ENCODE data around the gene TNFAIP2.

Gene TNFAIP2

GRCh38 chr14:103135333-103136260 is 12.3 kb downstream of the TNFAIP2 start:
- Mint-ChIP-seq H3K9me3 (no peaks in the 10 kb centered on the region), H3K4me1 (ENCODE audit: low read depth) (peaks cover 64% of the 10 kb centered on the region), H3K4me3 (no peak overlapping the region), H3K27me3 (peaks cover 6% of the 10 kb centered on the region), H3K36me3 (ENCODE audit: low read depth) (peaks cover 66% of the 10 kb centered on the region), H3K27ac (peak overlapping the region; percentile 10)
- intact Hi-C loops (cut with micrococcal nuclease) = no loop called here

GRCh38 chr14:103136388-103137271 is 13.4 kb downstream of the TNFAIP2 start:
- Mint-ChIP-seq H3K4me3 (no peak overlapping the region), H3K36me3 (ENCODE audit: low read depth) (peaks cover 56% of the 10 kb centered on the region), H3K27ac (peak overlapping the region; percentile 10)

GRCh38 chr14:103137689-103138300 is 14.5 kb downstream of the TNFAIP2 start:
- Mint-ChIP-seq H3K4me1 (ENCODE audit: low read depth) (peaks cover 70% of the 10 kb centered on the region), H3K4me3 (peak overlapping the region; percentile 28), H3K27me3 (peaks cover 23% of the 10 kb centered on the region)

More at GRCh38 chr14:103136388-103137271, 13.4 kb downstream of the TNFAIP2 start:
- Mint-ChIP-seq H3K27me3 (peaks cover 14% of the 10 kb centered on the region), H3K9me3 (no peaks in the 10 kb centered on the region), H3K4me1 (ENCODE audit: low read depth) (peaks cover 70% of the 10 kb centered on the region)
- intact Hi-C loops (cut with micrococcal nuclease) = no loop called here

GRCh38 chr14:103138301-103139131 is 15.3 kb downstream of the TNFAIP2 start:
- Mint-ChIP-seq H3K9me3 (no peaks in the 10 kb centered on the region), H3K4me1 (ENCODE audit: low read depth) (peaks cover 69% of the 10 kb centered on the region), H3K27ac (peak overlapping the region; percentile 78), H3K4me3 (peak overlapping the region; percentile 64), H3K36me3 (ENCODE audit: low read depth) (peaks cover 37% of the 10 kb centered on the region), H3K27me3 (peaks cover 30% of the 10 kb centered on the region)
- intact Hi-C loops (cut with micrococcal nuclease) = no loop called here

More at GRCh38 chr14:103137689-103138300, 14.5 kb downstream of the TNFAIP2 start:
- peak overlapping the region; percentile 78 for H3K27ac Mint-ChIP-seq
- no peaks in the 10 kb centered on the region for H3K9me3 Mint-ChIP-seq
- peaks cover 44% of the 10 kb centered on the region for H3K36me3 Mint-ChIP-seq (ENCODE audit: low read depth)
- intact Hi-C loops (cut with micrococcal nuclease) = no loop called here

GRCh38 chr14:103139132-103140025 is 16.1 kb downstream of the TNFAIP2 start:
- H3K4me1 Mint-ChIP-seq (ENCODE audit: low read depth) = peaks cover 61% of the 10 kb centered on the region
- no peaks in the 10 kb centered on the region for H3K9me3 Mint-ChIP-seq
- H3K27ac Mint-ChIP-seq = peak overlapping the region; percentile 78
- H3K4me3 Mint-ChIP-seq = peak overlapping the region; percentile 64
- peaks cover 28% of the 10 kb centered on the region for H3K36me3 Mint-ChIP-seq (ENCODE audit: low read depth)
- H3K27me3 Mint-ChIP-seq = peaks cover 31% of the 10 kb centered on the region
- intact Hi-C loops (cut with micrococcal nuclease) = loop anchor here (2.0 kb wide), 2 partner anchors 35 to 153 kb away; no protein-coding TSS in a partner anchor

GRCh38 chr14:103140316-103141109 is 17.3 kb downstream of the TNFAIP2 start:
- Mint-ChIP-seq H3K27me3 (peaks cover 31% of the 10 kb centered on the region), H3K27ac (no peak overlapping the region), H3K4me1 (ENCODE audit: low read depth) (peaks cover 49% of the 10 kb centered on the region), H3K9me3 (no peaks in the 10 kb centered on the region), H3K36me3 (ENCODE audit: low read depth) (peaks cover 17% of the 10 kb centered on the region), H3K4me3 (no peak overlapping the region)
- intact Hi-C loops (cut with micrococcal nuclease) = loop anchor here (2.0 kb wide), 2 partner anchors 36 to 152 kb away; no protein-coding TSS in a partner anchor

- intact Hi-C loops (cut with micrococcal nuclease) = loop anchor here (2.0 kb wide), 2 partner anchors 36 to 152 kb away; no protein-coding TSS in a partner anchor
- Mint-ChIP-seq H3K4me1 (ENCODE audit: low read depth) (peaks cover 42% of the 10 kb centered on the region), H3K9me3 (no peaks in the 10 kb centered on the region), H3K27me3 (peaks cover 34% of the 10 kb centered on the region), H3K27ac (no peak overlapping the region), H3K4me3 (no peak overlapping the region), H3K36me3 (ENCODE audit: low read depth) (peaks cover 10% of the 10 kb centered on the region)
Observed at GRCh38 chr14:103141117-103141796, 18.0 kb downstream of the TNFAIP2 start.

- Mint-ChIP-seq H3K36me3 (ENCODE audit: low read depth) (peaks cover 2% of the 10 kb centered on the region), H3K4me3 (no peak overlapping the region), H3K27ac (no peak overlapping the region), H3K9me3 (no peaks in the 10 kb centered on the region), H3K4me1 (ENCODE audit: low read depth) (peaks cover 34% of the 10 kb centered on the region), H3K27me3 (peaks cover 34% of the 10 kb centered on the region)
- intact Hi-C loops (cut with micrococcal nuclease) = no loop called here
Observed at GRCh38 chr14:103142026-103142425, 18.8 kb downstream of the TNFAIP2 start.

GRCh38 chr14:103142721-103143302 is 19.6 kb downstream of the TNFAIP2 start:
- Mint-ChIP-seq H3K4me3 (no peak overlapping the region), H3K9me3 (no peaks in the 10 kb centered on the region), H3K27ac (no peak overlapping the region), H3K36me3 (ENCODE audit: low read depth) (no peaks in the 10 kb centered on the region), H3K27me3 (peaks cover 33% of the 10 kb centered on the region), H3K4me1 (ENCODE audit: low read depth) (peaks cover 26% of the 10 kb centered on the region)
- intact Hi-C loops (cut with micrococcal nuclease) = no loop called here

GRCh38 chr14:103143506-103143905 is 20.2 kb downstream of the TNFAIP2 start:
- no peak overlapping the region for H3K4me3 Mint-ChIP-seq
- peaks cover 33% of the 10 kb centered on the region for H3K27me3 Mint-ChIP-seq
- intact Hi-C loops (cut with micrococcal nuclease) = no loop called here
- H3K9me3 Mint-ChIP-seq = no peaks in the 10 kb centered on the region
- H3K4me1 Mint-ChIP-seq (ENCODE audit: low read depth) = peaks cover 19% of the 10 kb centered on the region
- H3K27ac Mint-ChIP-seq = no peak overlapping the region
- no peaks in the 10 kb centered on the region for H3K36me3 Mint-ChIP-seq (ENCODE audit: low read depth)

- H3K36me3 Mint-ChIP-seq (ENCODE audit: low read depth) = no peaks in the 10 kb centered on the region
- H3K27me3 Mint-ChIP-seq = peaks cover 30% of the 10 kb centered on the region
Observed at GRCh38 chr14:103144085-103144484, 20.8 kb downstream of the TNFAIP2 start.

More at GRCh38 chr14:103144085-103144484, 20.8 kb downstream of the TNFAIP2 start:
- no peak overlapping the region for H3K27ac Mint-ChIP-seq
- no peak overlapping the region for H3K4me3 Mint-ChIP-seq
- intact Hi-C loops (cut with micrococcal nuclease) = no loop called here
- no peaks in the 10 kb centered on the region for H3K9me3 Mint-ChIP-seq
- H3K4me1 Mint-ChIP-seq (ENCODE audit: low read depth) = peaks cover 13% of the 10 kb centered on the region

Measured in dendritic cell treated with granulocyte-macrophage colony-stimulating factor and Interleukin-4, amounts not matched to agents 40 ng/mL and 50 ng/mL, for 4 days (primary cell).